GM23338 (cell line): Measurements from ENCODE around the gene FARS2. TPM values are rescaled to one million over a fixed set of nuclear protein-coding genes. Genes with fewer than 3 reads are reported as not detected.

Experiments
- ATAC-seq: fragments of 200-7000 bp; cut with Tn5 transposase; 3 replicates; pipeline ENCODE4 v1.9.1; 2020
- DNase-seq: peaks from one replicate; pipeline ENCODE4 v3.0.0-alpha.2; 2015; ENCODE audit warnings: low spot score
- H2AFZ ChIP-seq: fragments of 200-600 bp; sonication (generic); 2 replicates; pipeline ENCODE4 v1.8.0; 2016; ENCODE audit warnings: antibody characterized with exemption, mild to moderate bottlenecking, moderate library complexity
- H3F3A ChIP-seq: fragments of 200-600 bp; sonication (generic); replicated peaks from 2 replicates; pipeline ENCODE4 v1.8.0; 2017; ENCODE audit warnings: antibody characterized with exemption, mixed run types, low read depth
- H3K27ac ChIP-seq: fragments of 200-600 bp; sonication (generic); 2 replicates; pipeline ENCODE4 v1.6.1; 2016; ENCODE audit warnings: low read depth
- H3K27me3 ChIP-seq: fragments of 200-600 bp; sonication (generic); 2 replicates; pipeline ENCODE4 v1.8.0; 2016; ENCODE audit warnings: mild to moderate bottlenecking, mixed run types, moderate library complexity; ENCODE audit not compliant: insufficient read depth
- H3K36me3 ChIP-seq: fragments of 200-600 bp; sonication (generic); 2 replicates; pipeline ENCODE4 v1.8.0; 2016; ENCODE audit warnings: mild to moderate bottlenecking; ENCODE audit not compliant: insufficient read depth
- H3K4me1 ChIP-seq: fragments of 200-600 bp; sonication (generic); 2 replicates; pipeline ENCODE4 v1.8.0; 2016; ENCODE audit warnings: mild to moderate bottlenecking, moderate library complexity; ENCODE audit not compliant: insufficient read depth
- H3K4me2 ChIP-seq: fragments of 200-600 bp; sonication (generic); 2 replicates; pipeline ENCODE4 v1.7.1; 2017; ENCODE audit warnings: mixed run types
- H3K4me3 ChIP-seq: fragments of 200-600 bp; sonication (generic); 2 replicates; pipeline ENCODE4 v1.6.1; 2016; ENCODE audit warnings: mixed run types
- H3K79me2 ChIP-seq: fragments of 200-600 bp; sonication (generic); replicated peaks from 2 replicates; pipeline ENCODE4 v1.8.0; 2017; ENCODE audit warnings: mild to moderate bottlenecking; ENCODE audit not compliant: insufficient read depth
- H3K9me2 ChIP-seq: fragments of 200-600 bp; sonication (generic); 2 replicates; pipeline ENCODE4 v1.8.0; 2017; ENCODE audit not compliant: insufficient read depth
- H4K20me1 ChIP-seq: fragments of 200-600 bp; sonication (generic); replicated peaks from 2 replicates; pipeline ENCODE4 v1.8.0; 2017; ENCODE audit warnings: mild to moderate bottlenecking; ENCODE audit not compliant: insufficient read depth
- H3K27ac Mint-ChIP-seq: 2 replicates; pipeline ENCODE4 v1.8.0; 2020; ENCODE audit warnings: inconsistent platforms, mild to moderate bottlenecking, moderate library complexity, mixed read lengths
- H3K27me3 Mint-ChIP-seq: 3 replicates; pipeline ENCODE4 v1.8.0; 2022; ENCODE audit warnings: low read depth, mild to moderate bottlenecking, moderate library complexity, mixed read lengths, inconsistent platforms; ENCODE audit not compliant: insufficient read depth, poor library complexity
- H3K36me3 Mint-ChIP-seq: 3 replicates; pipeline ENCODE4 v1.8.0; 2021; ENCODE audit warnings: low read depth, mild to moderate bottlenecking, inconsistent platforms, moderate library complexity, mixed read lengths
- H3K4me1 Mint-ChIP-seq: 3 replicates; pipeline ENCODE4 v1.8.0; 2020; ENCODE audit warnings: mild to moderate bottlenecking, inconsistent platforms, mixed read lengths
- H3K4me3 Mint-ChIP-seq: 3 replicates; pipeline ENCODE4 v1.8.0; 2021; ENCODE audit warnings: moderate library complexity, mild to moderate bottlenecking, inconsistent platforms, mixed read lengths
- H3K9me3 Mint-ChIP-seq: 3 replicates; pipeline ENCODE4 v1.8.0; 2020; ENCODE audit warnings: moderate library complexity, mild to moderate bottlenecking, inconsistent platforms, mixed read lengths
- EZH2 ChIP-seq: fragments of 200-600 bp; sonication (generic); IDR thresholded peaks from one replicate; pipeline ENCODE4 v1.8.0; 2017; ENCODE audit warnings: antibody characterized with exemption, mild to moderate bottlenecking, low read depth; ENCODE audit not compliant: unreplicated experiment
- EZH2phosphoT487 ChIP-seq: fragments of 200-600 bp; sonication (generic); IDR thresholded peaks from one replicate; pipeline ENCODE4 v1.8.1; 2018; ENCODE audit warnings: antibody characterized with exemption; ENCODE audit not compliant: unreplicated experiment
- NANOG ChIP-seq: IDR thresholded peaks from 2 replicates; pipeline ENCODE4 v1.6.1; 2016; ENCODE audit warnings: antibody characterized with exemption, borderline replicate concordance
- POLR2AphosphoS5 ChIP-seq: IDR thresholded peaks from 2 replicates; pipeline ENCODE4 v1.6.1; 2016; ENCODE audit warnings: antibody characterized with exemption, low read depth
- STAT1 ChIP-seq: IDR thresholded peaks from one replicate; pipeline ENCODE4 v1.6.1; 2016; ENCODE audit warnings: antibody characterized with exemption; ENCODE audit not compliant: unreplicated experiment
- ZNF114 ChIP-seq: fragments of 250-450 bp; sonication (Bioruptor Pico); IDR thresholded peaks from 2 replicates; pipeline ENCODE4 v1.5.0; 2020; ENCODE audit warnings: mild to moderate bottlenecking, moderate library complexity
- ZNF331 ChIP-seq: fragments of 250-450 bp; sonication (Bioruptor Pico); IDR thresholded peaks from 2 replicates; pipeline ENCODE4 v1.5.0; 2020; ENCODE audit warnings: low read depth, mild to moderate bottlenecking, moderate library complexity
- polyA plus RNA-seq: library from polyadenylated mRNA; unstranded; fragments of >200 nt; fragmentation: Nextera tagmentation; extraction: Ambion mirVana; gene quantifications from 2 replicates; pipeline ENCODE4 v1.2.1, GENCODE V29; 2016
- total RNA-seq: library from RNA; depleted of rRNA; stranded (reverse); fragments of >200 nt; shearing (Covaris generic); gene quantifications from 2 replicates; pipeline ENCODE4 v1.2.3, GENCODE V29; 2014
- TF ChIP-seq, protein P1 (sequence below), 2 experiments: fragments of 200-600 bp in 1 of 2; sonication (generic) in 1 of 2; conservative IDR thresholded peaks; 2 replicates each; pipeline versions ENCODE4 v1.5.1 to v1.6.1; 2016 to 2017; ENCODE audit warnings: antibody characterized with exemption in 2 of 2, low read depth in 2 of 2, mild to moderate bottlenecking in 2 of 2, moderate library complexity in 1 of 2
- TF ChIP-seq, protein P2 (sequence below): fragments of 250-450 bp; sonication (Bioruptor Pico); IDR thresholded peaks from 2 replicates; pipeline ENCODE4 v1.5.0; 2020; ENCODE audit warnings: mild to moderate bottlenecking, moderate library complexity

FARS2 gene
- total and polyA plus RNA-seq, 2 experiments from 2014 or later: 7.6 to 19.0 TPM

DNA sequence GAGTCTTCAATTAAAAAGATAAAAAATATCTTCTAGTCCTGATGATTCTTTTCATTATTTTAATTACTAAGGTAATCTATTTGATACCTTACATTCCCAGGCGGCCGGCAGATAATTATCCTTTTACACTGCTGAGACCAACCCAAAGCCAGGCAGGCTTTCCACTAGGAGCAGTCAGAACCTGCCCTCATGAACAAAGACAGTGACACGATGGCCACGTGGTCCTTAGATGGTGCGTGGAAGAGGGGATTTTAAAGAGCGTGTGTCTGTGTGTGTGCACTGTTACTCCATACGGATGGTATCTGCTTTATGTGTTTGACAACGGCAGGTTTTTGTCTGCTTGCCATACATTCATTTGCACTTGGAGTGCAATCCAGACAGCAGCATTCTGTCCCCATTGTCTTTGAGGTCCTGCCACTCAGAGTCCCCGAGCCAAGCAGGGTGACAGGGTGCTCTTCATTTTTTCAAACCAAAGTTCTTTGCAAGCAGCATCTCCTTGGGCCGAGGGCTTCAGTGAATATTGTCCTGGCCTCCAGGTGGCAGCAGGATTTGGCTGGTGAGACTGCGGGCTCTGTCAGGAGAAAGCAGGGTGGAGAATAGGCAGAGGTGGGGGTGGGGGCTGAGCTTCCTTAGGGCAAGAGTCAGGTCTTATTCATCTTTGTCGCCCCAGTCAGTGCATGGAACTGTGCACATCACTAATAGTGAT is 484.9 kb downstream of the FARS2 start:
- Histone ChIP-seq H3K27me3 (no peaks in the 10 kb centered on the region), H3K4me1 (no peaks in the 10 kb centered on the region), H3K9me2 (0 out of 2 replicates have a peak, but pooled peaks cover 5% of the 10 kb centered on the region), H3K36me3 (no peaks in the 10 kb centered on the region), H2AFZ (no peak overlapping the region), H3K27ac (no peak overlapping the region), H3K79me2 (no peaks in the 10 kb centered on the region), H3K4me2 (0 out of 2 replicates have a peak overlapping the region, but pooled peaks have one; percentile 38), H3F3A (no peaks in the 10 kb centered on the region), H4K20me1 (no peaks in the 10 kb centered on the region), H3K4me3 (no peak overlapping the region)
- Mint-ChIP-seq H3K4me3 (no peak overlapping the region), H3K27me3 (peaks cover 13% of the 10 kb centered on the region), H3K27ac (no peak overlapping the region), H3K36me3 (no peaks in the 10 kb centered on the region), H3K4me1 (peaks cover 25% of the 10 kb centered on the region), H3K9me3 (no peaks in the 10 kb centered on the region; the same call in 2 of the 3 replicates)
- ATAC-seq (peak; percentile 96), DNase-seq (peak; percentile 74)
- no peak for TF ChIP-seq EZH2phosphoT487
- TF ChIP-seq, protein P1, sequence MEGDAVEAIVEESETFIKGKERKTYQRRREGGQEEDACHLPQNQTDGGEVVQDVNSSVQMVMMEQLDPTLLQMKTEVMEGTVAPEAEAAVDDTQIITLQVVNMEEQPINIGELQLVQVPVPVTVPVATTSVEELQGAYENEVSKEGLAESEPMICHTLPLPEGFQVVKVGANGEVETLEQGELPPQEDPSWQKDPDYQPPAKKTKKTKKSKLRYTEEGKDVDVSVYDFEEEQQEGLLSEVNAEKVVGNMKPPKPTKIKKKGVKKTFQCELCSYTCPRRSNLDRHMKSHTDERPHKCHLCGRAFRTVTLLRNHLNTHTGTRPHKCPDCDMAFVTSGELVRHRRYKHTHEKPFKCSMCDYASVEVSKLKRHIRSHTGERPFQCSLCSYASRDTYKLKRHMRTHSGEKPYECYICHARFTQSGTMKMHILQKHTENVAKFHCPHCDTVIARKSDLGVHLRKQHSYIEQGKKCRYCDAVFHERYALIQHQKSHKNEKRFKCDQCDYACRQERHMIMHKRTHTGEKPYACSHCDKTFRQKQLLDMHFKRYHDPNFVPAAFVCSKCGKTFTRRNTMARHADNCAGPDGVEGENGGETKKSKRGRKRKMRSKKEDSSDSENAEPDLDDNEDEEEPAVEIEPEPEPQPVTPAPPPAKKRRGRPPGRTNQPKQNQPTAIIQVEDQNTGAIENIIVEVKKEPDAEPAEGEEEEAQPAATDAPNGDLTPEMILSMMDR (conservative IDR thresholded peaks at IDR 0.05; ENCODE audit: low read depth in 2 of 2): peak; percentile 64 to 82

DNA sequence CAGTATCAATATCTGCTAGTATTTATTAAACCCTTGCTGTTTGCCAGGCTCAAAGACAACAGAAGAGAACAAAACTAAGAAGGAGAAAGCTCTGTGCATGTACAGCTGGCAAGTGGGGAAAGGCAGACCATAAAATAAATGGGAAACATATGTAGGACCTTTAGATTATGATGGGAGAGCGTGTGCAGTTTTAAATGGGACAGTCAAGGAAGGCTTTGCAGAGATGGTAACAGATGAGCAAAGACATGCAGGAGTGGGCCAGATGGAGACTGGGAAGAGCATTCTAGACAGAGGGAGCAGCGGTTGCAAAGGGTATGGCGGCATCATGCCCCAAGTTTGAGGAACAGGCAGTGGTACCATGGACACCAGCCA is 485.4 kb downstream of the FARS2 start:
- H3K36me3 ChIP-seq: no peaks in the 10 kb centered on the region
- no peak overlapping the region for H2AFZ ChIP-seq
- Mint-ChIP-seq H3K27me3 (peaks cover 13% of the 10 kb centered on the region), H3K36me3 (no peaks in the 10 kb centered on the region), H3K4me1 (peaks cover 29% of the 10 kb centered on the region), H3K9me3 (no peaks in the 10 kb centered on the region; the same call in 2 of the 3 replicates), H3K4me3 (no peak overlapping the region), H3K27ac (no peak overlapping the region)
- H3F3A ChIP-seq: no peaks in the 10 kb centered on the region
- H3K4me1 ChIP-seq: no peaks in the 10 kb centered on the region
- 0 out of 2 replicates have a peak, but pooled peaks cover 8% of the 10 kb centered on the region for H3K9me2 ChIP-seq
- no peak overlapping the region for H3K27ac ChIP-seq
- no peak overlapping the region for H3K4me3 ChIP-seq
- H3K27me3 ChIP-seq: no peaks in the 10 kb centered on the region
- H4K20me1 ChIP-seq: no peaks in the 10 kb centered on the region
- ATAC-seq (no peak), DNase-seq (no peak)
- no peaks in the 10 kb centered on the region for H3K79me2 ChIP-seq
- H3K4me2 ChIP-seq: 0 out of 2 replicates have a peak overlapping the region, but pooled peaks have one; percentile 38
- no peak for TF ChIP-seq EZH2
- no peak for TF ChIP-seq NANOG
- no peak for TF ChIP-seq POLR2AphosphoS5
- no peak for TF ChIP-seq STAT1
- TF ChIP-seq ZNF114 (CRISPR knock-in tag): no peak
- no peak for TF ChIP-seq EZH2phosphoT487
- no peak for TF ChIP-seq ZNF331
- TF ChIP-seq, protein P2, sequence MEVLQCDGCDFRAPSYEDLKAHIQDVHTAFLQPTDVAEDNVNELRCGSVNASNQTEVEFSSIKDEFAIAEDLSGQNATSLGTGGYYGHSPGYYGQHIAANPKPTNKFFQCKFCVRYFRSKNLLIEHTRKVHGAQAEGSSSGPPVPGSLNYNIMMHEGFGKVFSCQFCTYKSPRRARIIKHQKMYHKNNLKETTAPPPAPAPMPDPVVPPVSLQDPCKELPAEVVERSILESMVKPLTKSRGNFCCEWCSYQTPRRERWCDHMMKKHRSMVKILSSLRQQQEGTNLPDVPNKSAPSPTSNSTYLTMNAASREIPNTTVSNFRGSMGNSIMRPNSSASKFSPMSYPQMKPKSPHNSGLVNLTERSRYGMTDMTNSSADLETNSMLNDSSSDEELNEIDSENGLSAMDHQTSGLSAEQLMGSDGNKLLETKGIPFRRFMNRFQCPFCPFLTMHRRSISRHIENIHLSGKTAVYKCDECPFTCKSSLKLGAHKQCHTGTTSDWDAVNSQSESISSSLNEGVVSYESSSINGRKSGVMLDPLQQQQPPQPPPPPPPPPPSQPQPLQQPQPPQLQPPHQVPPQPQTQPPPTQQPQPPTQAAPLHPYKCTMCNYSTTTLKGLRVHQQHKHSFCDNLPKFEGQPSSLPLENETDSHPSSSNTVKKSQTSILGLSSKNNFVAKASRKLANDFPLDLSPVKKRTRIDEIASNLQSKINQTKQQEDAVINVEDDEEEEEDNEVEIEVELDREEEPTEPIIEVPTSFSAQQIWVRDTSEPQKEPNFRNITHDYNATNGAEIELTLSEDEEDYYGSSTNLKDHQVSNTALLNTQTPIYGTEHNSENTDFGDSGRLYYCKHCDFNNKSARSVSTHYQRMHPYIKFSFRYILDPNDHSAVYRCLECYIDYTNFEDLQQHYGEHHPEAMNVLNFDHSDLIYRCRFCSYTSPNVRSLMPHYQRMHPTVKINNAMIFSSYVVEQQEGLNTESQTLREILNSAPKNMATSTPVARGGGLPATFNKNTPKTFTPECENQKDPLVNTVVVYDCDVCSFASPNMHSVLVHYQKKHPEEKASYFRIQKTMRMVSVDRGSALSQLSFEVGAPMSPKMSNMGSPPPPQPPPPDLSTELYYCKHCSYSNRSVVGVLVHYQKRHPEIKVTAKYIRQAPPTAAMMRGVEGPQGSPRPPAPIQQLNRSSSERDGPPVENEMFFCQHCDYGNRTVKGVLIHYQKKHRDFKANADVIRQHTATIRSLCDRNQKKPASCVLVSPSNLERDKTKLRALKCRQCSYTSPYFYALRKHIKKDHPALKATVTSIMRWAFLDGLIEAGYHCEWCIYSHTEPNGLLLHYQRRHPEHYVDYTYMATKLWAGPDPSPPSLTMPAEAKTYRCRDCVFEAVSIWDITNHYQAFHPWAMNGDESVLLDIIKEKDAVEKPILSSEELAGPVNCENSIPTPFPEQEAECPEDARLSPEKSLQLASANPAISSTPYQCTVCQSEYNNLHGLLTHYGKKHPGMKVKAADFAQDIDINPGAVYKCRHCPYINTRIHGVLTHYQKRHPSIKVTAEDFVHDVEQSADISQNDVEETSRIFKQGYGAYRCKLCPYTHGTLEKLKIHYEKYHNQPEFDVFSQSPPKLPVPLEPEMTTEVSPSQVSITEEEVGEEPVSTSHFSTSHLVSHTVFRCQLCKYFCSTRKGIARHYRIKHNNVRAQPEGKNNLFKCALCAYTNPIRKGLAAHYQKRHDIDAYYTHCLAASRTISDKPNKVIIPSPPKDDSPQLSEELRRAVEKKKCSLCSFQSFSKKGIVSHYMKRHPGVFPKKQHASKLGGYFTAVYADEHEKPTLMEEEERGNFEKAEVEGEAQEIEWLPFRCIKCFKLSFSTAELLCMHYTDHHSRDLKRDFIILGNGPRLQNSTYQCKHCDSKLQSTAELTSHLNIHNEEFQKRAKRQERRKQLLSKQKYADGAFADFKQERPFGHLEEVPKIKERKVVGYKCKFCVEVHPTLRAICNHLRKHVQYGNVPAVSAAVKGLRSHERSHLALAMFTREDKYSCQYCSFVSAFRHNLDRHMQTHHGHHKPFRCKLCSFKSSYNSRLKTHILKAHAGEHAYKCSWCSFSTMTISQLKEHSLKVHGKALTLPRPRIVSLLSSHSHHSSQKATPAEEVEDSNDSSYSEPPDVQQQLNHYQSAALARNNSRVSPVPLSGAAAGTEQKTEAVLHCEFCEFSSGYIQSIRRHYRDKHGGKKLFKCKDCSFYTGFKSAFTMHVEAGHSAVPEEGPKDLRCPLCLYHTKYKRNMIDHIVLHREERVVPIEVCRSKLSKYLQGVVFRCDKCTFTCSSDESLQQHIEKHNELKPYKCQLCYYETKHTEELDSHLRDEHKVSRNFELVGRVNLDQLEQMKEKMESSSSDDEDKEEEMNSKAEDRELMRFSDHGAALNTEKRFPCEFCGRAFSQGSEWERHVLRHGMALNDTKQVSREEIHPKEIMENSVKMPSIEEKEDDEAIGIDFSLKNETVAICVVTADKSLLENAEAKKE (CRISPR knock-in tag): no peak
